HG02798 (cell line): ENCODE results near the gene ACP3.

Source experiments
- ATAC-seq: cut with Tn5 transposase; IDR thresholded peaks from one replicate; pipeline ENCODE4 v1.9.1; 2021; ENCODE audit warnings: mild to moderate bottlenecking; ENCODE audit not compliant: unreplicated experiment, poor library complexity

The ACP3 gene

GRCh38 chr3:132311841-132312240, 5.4 kb upstream of the ACP3 start:
- ATAC-seq: no peak

GRCh38 chr3:132315851-132316250, 1.4 kb upstream of the ACP3 start:
- no peak for ATAC-seq

- no peak for ATAC-seq
These were observed 1.2 kb downstream of the ACP3 start for GRCh38 chr3:132318451-132318850.

- ATAC-seq: no peak
These were observed 4.1 kb downstream of the ACP3 start for GRCh38 chr3:132321304-132321703.

GRCh38 chr3:132325103-132325606, 7.9 kb downstream of the ACP3 start:
- no peak for ATAC-seq

GRCh38 chr3:132325634-132326033, 8.4 kb downstream of the ACP3 start:
- no peak for ATAC-seq

- ATAC-seq: no peak
These were observed 9.0 kb downstream of the ACP3 start for GRCh38 chr3:132326251-132326650.

GRCh38 chr3:132332082-132332481, 14.9 kb downstream of the ACP3 start:
- no peak for ATAC-seq

- ATAC-seq: no peak
These were observed 15.3 kb downstream of the ACP3 start for GRCh38 chr3:132332508-132332907.

GRCh38 chr3:132341746-132342145, 24.5 kb downstream of the ACP3 start:
- ATAC-seq: no peak

GRCh38 chr3:132342183-132342582, 25.0 kb downstream of the ACP3 start:
- ATAC-seq: no peak

GRCh38 chr3:132342610-132343009, 25.4 kb downstream of the ACP3 start:
- no peak for ATAC-seq

GRCh38 chr3:132343018-132343612, 25.9 kb downstream of the ACP3 start:
- ATAC-seq: no peak

GRCh38 chr3:132344666-132345280, 27.6 kb downstream of the ACP3 start:
- no peak for ATAC-seq

GRCh38 chr3:132346841-132347736, 29.9 kb downstream of the ACP3 start:
- no peak for ATAC-seq

- no peak for ATAC-seq
These were observed 30.6 kb downstream of the ACP3 start for GRCh38 chr3:132347811-132348210.

- ATAC-seq: no peak
These were observed 31.3 kb downstream of the ACP3 start for GRCh38 chr3:132348531-132348930.

- no peak for ATAC-seq
These were observed 33.6 kb downstream of the ACP3 start for GRCh38 chr3:132350814-132351213.

- ATAC-seq: no peak
These were observed 34.1 kb downstream of the ACP3 start for GRCh38 chr3:132351222-132351806.

- ATAC-seq: peak; percentile 82
These were observed 35.4 kb downstream of the ACP3 start for GRCh38 chr3:132352556-132353143.
